WTC11 (cell line): ENCODE data around the gene OR2AE1. TPM values are rescaled to one million over a fixed set of nuclear protein-coding genes. Genes with fewer than 3 reads are reported as not detected.
A peak's percentile ranks its signal among the peaks of the same experiment; 100 is the strongest.

Experiments used
- ATAC-seq: fragments of 200-7000 bp; cut with Tn5 transposase; 2 replicates; pipeline ENCODE4 v1.10.0; 2021; ENCODE audit warnings: mild to moderate bottlenecking, moderate library complexity
- CTCF ChIA-PET: fragments of 300-600 bp; sonication (Branson Sonifier 250); formaldehyde crosslinking; loops from one replicate; lab custom pipeline; 2021; ENCODE audit warnings: antibody characterized with exemption; lab: Charles Lee
- POLR2A ChIA-PET: fragments of 350-600 bp; sonication (Branson Sonifier 250); formaldehyde crosslinking; loops from one replicate; lab custom pipeline; 2021; ENCODE audit warnings: antibody characterized with exemption; lab: Charles Lee
- DNase-seq: peaks from one replicate; pipeline ENCODE4 v3.0.0; 2021; ENCODE audit warnings: low spot score
- H3K27ac Mint-ChIP-seq: 2 replicates; pipeline ENCODE4 v1.8.0; 2021; ENCODE audit warnings: mixed read lengths
- H3K27me3 Mint-ChIP-seq: 2 replicates; pipeline ENCODE4 v1.8.0; 2021; ENCODE audit warnings: low read depth, mild to moderate bottlenecking, moderate library complexity, mixed read lengths
- H3K36me3 Mint-ChIP-seq: 2 replicates; pipeline ENCODE4 v1.8.0; 2021; ENCODE audit warnings: mixed read lengths
- H3K4me1 Mint-ChIP-seq: 2 replicates; pipeline ENCODE4 v1.8.0; 2022; ENCODE audit warnings: mixed read lengths
- H3K4me3 Mint-ChIP-seq: 2 replicates; pipeline ENCODE4 v1.8.0; 2021; ENCODE audit warnings: mild to moderate bottlenecking, moderate library complexity, mixed read lengths
- H3K9me3 Mint-ChIP-seq: 2 replicates; pipeline ENCODE4 v1.8.0; 2021; ENCODE audit warnings: mixed read lengths
- AR ChIP-seq: fragments of 250-450 bp; sonication (Bioruptor Pico); IDR thresholded peaks from 2 replicates; pipeline ENCODE4 v1.9.0; 2021; ENCODE audit warnings: mild to moderate bottlenecking
- CBFB ChIP-seq: sonication (generic); formaldehyde crosslinking; IDR thresholded peaks from 2 replicates; pipeline ENCODE4 v1.8.1; 2022; ENCODE audit warnings: mild to moderate bottlenecking, low read depth, missing genetic modification reagents
- CREB1 ChIP-seq: sonication (generic); formaldehyde crosslinking; IDR thresholded peaks from 2 replicates; pipeline ENCODE4 v1.8.0; 2023; ENCODE audit warnings: mild to moderate bottlenecking, missing genetic modification reagents
- CREM ChIP-seq: sonication (generic); formaldehyde crosslinking; IDR thresholded peaks from 2 replicates; pipeline ENCODE4 v1.8.1; 2022; ENCODE audit warnings: mild to moderate bottlenecking, missing genetic modification reagents, moderate library complexity
- FOXK1 ChIP-seq: sonication (generic); formaldehyde crosslinking; IDR thresholded peaks from 2 replicates; pipeline ENCODE4 v1.8.0; 2022; ENCODE audit warnings: mild to moderate bottlenecking, moderate library complexity, missing genetic modification reagents
- GABPB1 ChIP-seq: sonication (generic); formaldehyde crosslinking; IDR thresholded peaks from 2 replicates; pipeline ENCODE4 v1.8.1; 2023; ENCODE audit warnings: mild to moderate bottlenecking, missing genetic modification reagents
- HMGXB4 ChIP-seq: sonication (generic); formaldehyde crosslinking; IDR thresholded peaks from 2 replicates; pipeline ENCODE4 v1.8.1; 2023; ENCODE audit warnings: mild to moderate bottlenecking, moderate library complexity, missing genetic modification reagents
- KAT7 ChIP-seq: sonication (generic); formaldehyde crosslinking; IDR thresholded peaks from 2 replicates; pipeline ENCODE4 v1.8.1; 2023; ENCODE audit warnings: missing genetic modification reagents, mild to moderate bottlenecking, borderline replicate concordance
- MLX ChIP-seq: sonication (generic); formaldehyde crosslinking; IDR thresholded peaks from 2 replicates; pipeline ENCODE4 v1.8.1; 2023; ENCODE audit warnings: mild to moderate bottlenecking, missing genetic modification reagents, moderate library complexity
- MYBL2 ChIP-seq: sonication (generic); formaldehyde crosslinking; IDR thresholded peaks from 2 replicates; pipeline ENCODE4 v1.8.1; 2023; ENCODE audit warnings: mild to moderate bottlenecking, moderate library complexity, missing genetic modification reagents
- NFATC4 ChIP-seq: fragments of 250-450 bp; sonication (Bioruptor Pico); IDR thresholded peaks from 2 replicates; pipeline ENCODE4 v1.9.0; 2021; ENCODE audit warnings: mild to moderate bottlenecking
- RELA ChIP-seq: sonication (generic); formaldehyde crosslinking; IDR thresholded peaks from 2 replicates; pipeline ENCODE4 v1.8.1; 2022; ENCODE audit warnings: missing genetic modification reagents, mild to moderate bottlenecking, borderline replicate concordance
- RORB ChIP-seq: fragments of 250-450 bp; sonication (Bioruptor Pico); IDR thresholded peaks from 2 replicates; pipeline ENCODE4 v1.9.0; 2021; ENCODE audit warnings: mild to moderate bottlenecking
- SMAD3 ChIP-seq: sonication (generic); formaldehyde crosslinking; IDR thresholded peaks from 2 replicates; pipeline ENCODE4 v1.8.0; 2022; ENCODE audit warnings: missing genetic modification reagents, mild to moderate bottlenecking, borderline replicate concordance
- TEAD4 ChIP-seq: sonication (generic); formaldehyde crosslinking; IDR thresholded peaks from 2 replicates; pipeline ENCODE4 v1.8.0; 2022; ENCODE audit warnings: mild to moderate bottlenecking, missing genetic modification reagents
- ZBTB21 ChIP-seq: sonication (generic); formaldehyde crosslinking; IDR thresholded peaks from 2 replicates; pipeline ENCODE4 v1.8.1; 2023; ENCODE audit warnings: mild to moderate bottlenecking, missing genetic modification reagents, borderline replicate concordance
- ZNF121 ChIP-seq: sonication (generic); formaldehyde crosslinking; IDR thresholded peaks from 2 replicates; pipeline ENCODE4 v1.8.0; 2023; ENCODE audit warnings: missing genetic modification reagents
- ZNF138 ChIP-seq: sonication (generic); formaldehyde crosslinking; conservative IDR thresholded peaks from 2 replicates; pipeline ENCODE4 v1.8.1; 2022; ENCODE audit warnings: mild to moderate bottlenecking, moderate library complexity, missing genetic modification reagents
- ZNF263 ChIP-seq: sonication (generic); formaldehyde crosslinking; IDR thresholded peaks from 2 replicates; pipeline ENCODE4 v1.8.1; 2022; ENCODE audit warnings: low read depth, mild to moderate bottlenecking, moderate library complexity, missing genetic modification reagents
- ZNF281 ChIP-seq: sonication (generic); formaldehyde crosslinking; IDR thresholded peaks from 2 replicates; pipeline ENCODE4 v1.8.0; 2023; ENCODE audit warnings: mild to moderate bottlenecking, missing genetic modification reagents
- ZNF317 ChIP-seq: sonication (generic); formaldehyde crosslinking; IDR thresholded peaks from 2 replicates; pipeline ENCODE4 v1.8.1; 2023; ENCODE audit warnings: low read depth, mild to moderate bottlenecking, moderate library complexity, missing genetic modification reagents, borderline replicate concordance
- ZNF671 ChIP-seq: fragments of 250-450 bp; sonication (Bioruptor Pico); IDR thresholded peaks from 2 replicates; pipeline ENCODE4 v1.8.0; 2021; ENCODE audit warnings: mild to moderate bottlenecking
- total RNA-seq: library from RNA; stranded (reverse); gene quantifications from 3 replicates; pipeline ENCODE4 v1.2.3, GENCODE V29; 2021
- TF ChIP-seq, protein P1 (sequence below): fragments of 250-450 bp; sonication (Bioruptor Pico); IDR thresholded peaks from 2 replicates; pipeline ENCODE4 v1.8.0; 2021; ENCODE audit warnings: mild to moderate bottlenecking
- TF ChIP-seq, protein P2 (sequence below): sonication (generic); formaldehyde crosslinking; IDR thresholded peaks from 2 replicates; pipeline ENCODE4 v1.8.1; 2022; ENCODE audit warnings: low read depth, mild to moderate bottlenecking, moderate library complexity, missing genetic modification reagents, borderline replicate concordance

Gene OR2AE1
- total RNA-seq, 1 experiment from 2014 or later: 0.15 TPM

- Mint-ChIP-seq H3K27ac (peak overlapping the region; percentile 89), H3K36me3 (peaks cover 38% of the 10 kb centered on the region), H3K9me3 (peaks cover 35% of the 10 kb centered on the region), H3K27me3 (peaks cover 3% of the 10 kb centered on the region), H3K4me1 (peaks cover 7% of the 10 kb centered on the region), H3K4me3 (peak overlapping the region; percentile 72)
- CTCF ChIA-PET: interaction anchor here (0.9 to 3.6 kb wide), 10 partner anchors 10 to 394 kb away, joined by 3 to 36 read pairs (median 6); partner anchors contain the start of genes GJC3 and ZSCAN25
- DNase-seq (no peak), ATAC-seq (no peak)
- no peak for TF ChIP-seq RORB (CRISPR knock-in tag)
- TF ChIP-seq NFATC4 (CRISPR knock-in tag): no peak
- TF ChIP-seq ZBTB21 (CRISPR knock-in tag): no peak
- TF ChIP-seq ZNF121 (CRISPR knock-in tag): no peak
- no peak for TF ChIP-seq SMAD3 (CRISPR knock-in tag)
- no peak for TF ChIP-seq TEAD4 (CRISPR knock-in tag)
- no peak for TF ChIP-seq CREB1 (CRISPR knock-in tag)
- no peak for TF ChIP-seq ZNF317 (CRISPR knock-in tag)
- TF ChIP-seq CBFB: no peak
- TF ChIP-seq, protein P1, sequence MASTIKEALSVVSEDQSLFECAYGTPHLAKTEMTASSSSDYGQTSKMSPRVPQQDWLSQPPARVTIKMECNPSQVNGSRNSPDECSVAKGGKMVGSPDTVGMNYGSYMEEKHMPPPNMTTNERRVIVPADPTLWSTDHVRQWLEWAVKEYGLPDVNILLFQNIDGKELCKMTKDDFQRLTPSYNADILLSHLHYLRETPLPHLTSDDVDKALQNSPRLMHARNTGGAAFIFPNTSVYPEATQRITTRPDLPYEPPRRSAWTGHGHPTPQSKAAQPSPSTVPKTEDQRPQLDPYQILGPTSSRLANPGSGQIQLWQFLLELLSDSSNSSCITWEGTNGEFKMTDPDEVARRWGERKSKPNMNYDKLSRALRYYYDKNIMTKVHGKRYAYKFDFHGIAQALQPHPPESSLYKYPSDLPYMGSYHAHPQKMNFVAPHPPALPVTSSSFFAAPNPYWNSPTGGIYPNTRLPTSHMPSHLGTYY (CRISPR knock-in tag): no peak
- TF ChIP-seq MYBL2: no peak
- TF ChIP-seq FOXK1 (CRISPR knock-in tag): no peak
- TF ChIP-seq AR (CRISPR knock-in tag): no peak
- TF ChIP-seq ZNF671 (CRISPR knock-in tag): no peak
- no peak for TF ChIP-seq KAT7 (CRISPR knock-in tag)
- POLR2A ChIA-PET: interaction anchor here (0.6 to 1.9 kb wide), 6 partner anchors 24 to 848 kb away, joined by 3 to 10 read pairs (median 6); no protein-coding TSS in a partner anchor
Measured at GRCh38 chr7:99919814-99920112, 42.9 kb upstream of the OR2AE1 start.

- DNase-seq (peak; percentile 62), ATAC-seq (peak; percentile 94)
- H3K9me3 Mint-ChIP-seq: peaks cover 35% of the 10 kb centered on the region
- ChIA-PET POLR2A (interaction anchor here (0.6 to 1.9 kb wide), 8 partner anchors 25 to 847 kb away, joined by 3 to 10 read pairs (median 6); no protein-coding TSS in a partner anchor), CTCF (interaction anchor here (0.6 to 3.6 kb wide), 12 partner anchors 10 to 394 kb away, joined by 3 to 36 read pairs (median 6); partner anchors contain the start of genes GJC3 and ZSCAN25)
- peaks cover 3% of the 10 kb centered on the region for H3K27me3 Mint-ChIP-seq
- H3K4me3 Mint-ChIP-seq: peak within 1 kb of the TSS; percentile 72
- peaks cover 42% of the 10 kb centered on the region for H3K36me3 Mint-ChIP-seq
- H3K4me1 Mint-ChIP-seq: peaks cover 7% of the 10 kb centered on the region
- peak within 1 kb of the TSS; percentile 89 for H3K27ac Mint-ChIP-seq
- TF ChIP-seq ZNF138 (CRISPR knock-in tag): no peak
- peak; percentile 75 for TF ChIP-seq GABPB1 (CRISPR knock-in tag)
- peak; percentile 18; the same call in 1 of the 2 replicates for TF ChIP-seq FOXK1 (CRISPR knock-in tag)
- TF ChIP-seq CREM (CRISPR knock-in tag): no peak
- no peak for TF ChIP-seq ZNF263 (CRISPR knock-in tag)
- peak; percentile 49; the same call in 1 of the 2 replicates for TF ChIP-seq HMGXB4 (CRISPR knock-in tag)
- peak; percentile 49; the same call in 1 of the 2 replicates for TF ChIP-seq RELA (CRISPR knock-in tag)
- TF ChIP-seq, protein P2, sequence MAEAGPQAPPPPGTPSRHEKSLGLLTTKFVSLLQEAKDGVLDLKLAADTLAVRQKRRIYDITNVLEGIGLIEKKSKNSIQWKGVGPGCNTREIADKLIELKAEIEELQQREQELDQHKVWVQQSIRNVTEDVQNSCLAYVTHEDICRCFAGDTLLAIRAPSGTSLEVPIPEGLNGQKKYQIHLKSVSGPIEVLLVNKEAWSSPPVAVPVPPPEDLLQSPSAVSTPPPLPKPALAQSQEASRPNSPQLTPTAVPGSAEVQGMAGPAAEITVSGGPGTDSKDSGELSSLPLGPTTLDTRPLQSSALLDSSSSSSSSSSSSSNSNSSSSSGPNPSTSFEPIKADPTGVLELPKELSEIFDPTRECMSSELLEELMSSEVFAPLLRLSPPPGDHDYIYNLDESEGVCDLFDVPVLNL (CRISPR knock-in tag): no peak
- TF ChIP-seq ZNF281 (CRISPR knock-in tag): peak; percentile 63; the same call in 1 of the 2 replicates
- TF ChIP-seq ZNF121 (CRISPR knock-in tag): no peak
- TF ChIP-seq MLX (CRISPR knock-in tag): no peak
Measured at GRCh38 chr7:99918959-99919813, 42.4 kb upstream of the OR2AE1 start, which contains the start of gene TRIM4. Gene TRIM4, minus strand, starts transcription at chr7:99919530. Its CDS starts 129 bp downstream, at chr7:99919401.
